Middle frontal gyrus (tissue), 1 donor: ENCODE measurements around the gene GAD1.

Source experiments
- DNase-seq: peaks from one replicate; pipeline ENCODE4 v3.0.0-alpha.2; 2015; ENCODE audit warnings: low spot score; ENCODE audit errors: extremely low spot score

GAD1 gene

DNA sequence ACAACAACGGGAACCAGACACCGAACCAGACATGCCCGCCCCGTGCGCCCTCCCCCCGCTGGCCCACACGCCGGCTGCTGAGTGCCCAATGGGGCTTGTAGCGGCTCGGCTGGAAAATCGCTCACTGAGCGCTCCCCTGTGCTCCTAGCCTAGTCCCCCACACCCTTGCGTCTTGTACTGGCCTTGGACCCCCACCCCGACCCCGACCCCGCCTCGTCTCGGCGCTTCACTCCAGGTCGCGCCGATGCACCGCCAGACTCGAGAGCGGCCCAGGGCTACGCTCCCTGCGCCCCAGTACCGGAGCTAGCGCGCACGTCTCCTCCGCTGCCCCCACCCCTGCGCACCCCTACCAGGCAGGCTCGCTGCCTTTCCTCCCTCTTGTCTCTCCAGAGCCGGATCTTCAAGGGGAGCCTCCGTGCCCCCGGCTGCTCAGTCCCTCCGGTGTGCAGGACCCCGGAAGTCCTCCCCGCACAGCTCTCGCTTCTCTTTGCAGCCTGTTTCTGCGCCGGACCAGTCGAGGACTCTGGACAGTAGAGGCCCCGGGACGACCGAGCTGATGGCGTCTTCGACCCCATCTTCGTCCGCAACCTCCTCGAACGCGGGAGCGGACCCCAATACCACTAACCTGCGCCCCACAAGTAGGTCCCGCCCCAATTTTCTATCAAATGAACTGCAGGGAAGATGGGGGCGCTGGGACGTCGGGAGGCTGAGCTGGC is 1.5 kb downstream of the GAD1 start:
- DNase-seq: no peak

DNA sequence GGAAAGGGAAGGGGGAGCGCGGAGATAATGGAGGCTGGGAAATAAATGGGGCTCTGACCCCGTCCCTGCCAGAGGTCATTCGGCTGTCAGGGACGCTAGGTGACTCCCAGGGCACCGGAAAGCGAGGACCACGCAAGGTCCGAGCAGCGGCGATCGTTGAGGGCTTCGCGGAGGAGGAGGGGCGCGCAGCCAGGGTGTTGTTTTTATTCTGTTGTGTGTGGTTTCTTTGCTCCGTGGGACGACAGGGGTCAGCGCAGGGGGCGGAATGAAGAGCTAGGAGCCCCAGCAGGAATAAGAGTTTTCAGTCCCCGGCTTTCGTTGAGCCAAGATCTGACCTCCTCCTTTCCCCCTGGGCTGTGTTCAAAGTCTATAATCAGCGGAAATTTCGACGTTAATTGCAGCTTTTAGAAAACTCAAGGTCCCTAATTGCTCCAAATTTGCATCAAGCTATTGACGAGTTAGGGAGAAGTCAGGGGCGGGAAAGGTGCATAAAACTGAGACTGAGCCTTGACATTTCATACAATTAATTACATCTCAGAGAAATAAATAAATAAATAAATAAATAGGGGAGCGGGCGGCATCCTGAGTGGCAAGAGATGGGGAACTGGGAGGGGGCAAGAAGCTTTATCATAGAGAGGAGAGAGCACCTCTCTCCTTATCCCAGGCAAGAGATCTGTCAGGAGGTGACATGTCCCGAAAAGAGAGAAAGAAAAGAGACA is 2.2 kb downstream of the GAD1 start:
- DNase-seq: no peak

DNA sequence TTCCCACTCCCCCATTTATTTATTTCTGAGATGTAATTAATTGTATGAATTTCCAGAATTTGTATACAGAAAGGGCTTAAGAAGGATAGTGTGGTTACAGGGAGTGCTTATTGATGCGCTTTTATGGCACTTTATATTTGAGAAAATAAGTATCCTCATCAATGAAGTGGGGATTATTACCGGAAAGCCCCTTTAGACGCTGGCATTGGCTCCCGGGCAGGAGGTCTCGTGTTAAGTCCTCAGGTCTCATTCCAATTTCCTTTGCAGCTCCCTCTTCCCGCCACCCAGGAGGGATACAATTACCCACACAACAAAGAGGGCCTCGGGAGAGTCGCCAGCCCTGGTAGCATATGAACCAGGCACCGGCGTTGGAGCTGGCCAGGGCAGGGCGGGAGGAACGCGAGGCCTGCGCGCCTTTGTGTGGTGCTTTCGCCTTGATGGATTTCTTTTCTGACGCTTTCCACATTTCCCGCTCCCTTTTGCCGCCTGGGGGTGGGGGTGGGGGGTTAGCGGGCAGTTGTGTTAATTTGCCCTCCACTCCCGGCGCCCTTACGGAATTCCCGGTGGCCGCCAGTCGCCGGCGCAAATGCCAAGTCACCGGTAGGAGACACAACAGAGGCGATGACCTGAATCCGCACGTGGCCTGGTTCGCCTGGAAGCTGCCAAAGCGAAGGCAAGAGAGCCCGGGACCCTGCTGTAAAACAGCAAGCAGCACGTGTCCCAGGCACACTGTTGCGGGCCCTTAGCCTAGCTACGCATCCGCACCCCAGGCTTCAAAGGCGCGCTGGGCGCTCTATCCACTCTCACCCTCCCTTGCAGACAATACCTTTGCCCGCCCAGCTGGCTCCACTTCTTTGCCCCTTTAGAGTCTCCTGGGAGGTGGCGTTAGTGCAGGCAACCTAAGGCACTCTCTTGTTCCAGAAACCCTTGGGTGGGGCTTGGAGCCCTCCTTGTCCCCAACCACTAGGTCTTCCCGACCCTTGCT is 3.3 kb downstream of the GAD1 start:
- no peak for DNase-seq

DNA sequence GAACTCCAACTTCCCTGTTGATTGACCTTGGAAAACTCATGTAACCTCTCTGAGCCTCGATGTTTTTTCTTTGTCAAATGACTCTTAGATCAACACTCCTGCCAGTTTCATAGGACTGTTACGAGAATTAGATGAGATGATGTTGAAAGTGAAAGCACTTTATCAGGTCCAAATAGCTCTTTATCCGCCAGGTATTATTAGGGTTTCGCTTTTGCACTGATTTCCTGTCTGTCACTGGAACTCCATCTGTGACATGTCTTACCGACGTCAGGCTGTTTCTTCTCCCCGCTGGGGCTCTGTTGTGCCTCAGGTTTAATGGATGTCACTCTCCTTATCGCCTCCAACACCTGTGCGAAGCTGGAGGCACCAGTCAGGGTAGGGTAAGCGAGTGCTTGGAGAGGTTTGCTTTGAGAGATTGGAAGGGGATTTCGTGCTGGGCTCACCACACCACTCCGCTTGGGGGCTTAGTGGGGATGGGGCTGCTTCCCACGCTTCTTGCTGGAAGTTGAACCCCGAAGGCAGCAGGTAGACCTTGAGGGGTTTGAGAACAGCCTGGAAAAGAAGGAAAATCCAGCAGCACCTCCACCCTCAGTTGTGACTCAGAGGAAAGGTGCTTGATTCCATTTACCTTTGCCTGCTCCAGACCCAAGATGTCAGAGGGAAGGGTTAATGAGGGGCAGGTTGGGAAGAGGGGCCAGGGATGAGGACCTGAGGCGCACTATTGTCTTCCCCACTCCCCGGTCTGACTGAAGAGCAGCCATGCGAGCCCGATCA is 4.3 kb downstream of the GAD1 start:
- DNase-seq: no peak

DNA sequence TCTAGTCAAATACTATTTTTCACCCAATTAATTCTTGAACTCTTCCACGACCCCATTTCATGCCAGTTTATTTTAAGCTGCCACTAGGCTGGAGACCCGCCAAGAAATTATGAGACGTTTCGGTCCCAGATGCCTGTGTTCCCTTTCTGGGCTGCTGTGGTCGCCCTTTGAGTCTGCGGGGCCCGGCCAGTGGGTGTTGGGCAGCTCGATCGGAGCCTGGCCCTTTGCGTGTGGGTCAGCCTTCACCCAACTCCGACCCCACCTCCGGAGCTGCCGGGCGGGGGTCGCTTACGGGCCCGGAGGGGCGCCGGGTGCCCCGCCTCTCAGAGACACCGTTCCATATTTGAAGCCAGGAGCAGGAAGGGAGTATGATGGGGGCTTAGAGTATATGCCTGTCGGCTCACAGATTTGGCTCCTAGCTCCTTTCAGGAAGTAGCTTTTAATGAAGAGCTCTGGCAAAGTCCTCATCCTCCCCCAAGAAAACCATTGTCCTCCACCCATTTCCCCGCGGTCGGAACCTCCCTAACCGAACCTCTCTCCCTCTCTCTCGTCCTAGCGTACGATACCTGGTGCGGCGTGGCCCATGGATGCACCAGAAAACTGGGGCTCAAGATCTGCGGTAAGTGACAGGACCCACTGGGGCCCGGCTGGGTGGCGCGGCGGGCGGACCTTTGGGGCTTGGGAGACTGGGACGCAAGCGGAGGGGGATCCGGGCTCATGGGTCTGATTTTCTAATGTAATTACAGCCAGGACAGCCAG is 5.0 kb downstream of the GAD1 start:
- DNase-seq: no peak

DNA sequence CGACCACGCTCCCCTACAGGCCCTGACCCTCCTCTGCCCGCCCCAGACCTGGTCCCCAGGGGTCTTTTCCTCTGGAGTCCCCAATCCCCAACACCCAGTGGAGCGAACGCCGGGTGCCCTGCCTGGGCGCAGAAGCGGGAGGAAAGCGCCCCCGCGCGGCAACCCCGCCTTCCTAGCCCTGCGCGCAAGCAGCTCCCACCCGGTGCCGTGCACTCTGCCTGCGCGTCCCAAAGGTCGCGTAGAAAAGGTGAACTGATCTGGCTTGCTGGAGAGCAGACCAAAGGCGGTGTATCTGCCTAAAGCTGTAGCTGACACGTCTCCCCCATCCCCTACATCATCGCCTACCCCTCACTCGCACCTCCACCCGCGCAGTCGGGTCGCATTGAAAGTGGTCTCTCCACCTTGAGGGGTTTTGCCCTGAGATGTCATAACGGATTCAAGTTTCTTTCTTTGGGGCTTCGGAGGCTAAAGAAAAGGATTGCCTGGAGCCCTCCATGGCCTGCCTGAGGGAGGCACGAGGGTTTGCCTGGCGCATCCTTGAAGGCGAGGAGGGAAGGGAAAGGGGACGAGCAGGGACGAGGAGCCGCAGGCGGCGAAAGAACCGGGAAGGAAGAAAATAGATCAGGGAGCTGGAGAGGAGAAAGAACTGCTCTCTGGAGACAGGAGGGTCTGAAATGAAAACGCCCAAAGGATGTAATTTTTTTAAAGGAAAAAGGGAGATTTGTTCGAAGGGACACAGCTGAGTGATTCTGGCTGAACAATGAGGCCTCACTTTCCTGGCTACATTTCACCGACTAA is 5.8 kb downstream of the GAD1 start:
- DNase-seq: no peak

DNA sequence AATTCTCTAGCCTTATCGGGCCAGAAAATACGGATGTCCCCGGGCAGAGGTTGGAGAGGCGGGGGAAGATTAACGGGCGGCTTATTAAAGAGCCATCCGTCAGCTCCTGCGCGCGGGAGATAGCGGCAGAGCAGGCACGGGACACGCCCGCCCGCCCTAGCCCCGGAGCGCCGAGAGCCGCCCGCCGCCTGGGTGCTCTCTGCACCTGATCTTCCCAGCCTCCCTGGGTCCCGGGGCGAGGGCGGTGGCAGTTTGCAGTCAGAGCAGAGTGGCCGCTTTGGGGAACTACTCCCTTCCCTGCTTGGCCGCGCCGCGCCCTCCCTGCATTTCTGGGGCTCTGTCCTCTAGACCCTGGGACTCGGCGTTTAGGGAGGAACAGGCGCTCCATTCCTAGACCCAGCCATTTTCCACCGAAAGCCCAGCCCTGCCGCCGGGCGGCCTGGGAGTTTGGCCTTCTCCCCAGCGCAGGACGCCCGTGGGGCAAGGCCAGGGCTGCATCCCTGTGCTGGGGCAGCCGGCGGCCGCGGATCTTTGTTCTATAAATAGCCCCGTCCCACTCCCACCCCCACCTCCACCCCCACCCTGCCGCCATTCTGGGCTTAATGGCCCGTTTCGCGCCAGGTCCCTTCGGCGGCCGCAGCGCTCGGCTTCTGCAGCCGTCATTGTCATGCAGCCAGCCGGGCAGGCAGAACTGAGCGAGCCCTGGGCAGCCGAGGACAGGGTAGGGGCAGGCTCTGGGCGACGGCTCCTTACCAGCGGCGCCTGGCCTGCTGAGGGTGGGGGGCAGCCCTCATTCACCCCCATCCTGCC is 6.6 kb downstream of the GAD1 start:
- DNase-seq: no peak

DNA sequence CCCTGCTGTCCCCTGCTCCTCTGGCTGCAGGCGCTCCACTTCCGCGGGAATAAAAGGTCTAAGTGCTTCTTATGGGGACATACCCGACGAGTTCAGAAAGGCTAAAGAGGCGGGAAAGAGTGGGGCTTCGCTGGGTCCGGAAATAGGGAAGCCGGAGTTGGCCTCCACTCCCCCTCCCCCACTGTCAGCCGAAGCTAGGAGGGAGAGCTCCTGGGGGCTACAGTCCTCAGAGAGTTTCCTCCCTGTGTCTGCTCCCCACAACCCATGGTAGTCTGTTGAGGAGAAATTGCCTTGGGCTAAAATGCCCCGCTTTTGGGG is 7.2 kb downstream of the GAD1 start:
- no peak for DNase-seq

DNA sequence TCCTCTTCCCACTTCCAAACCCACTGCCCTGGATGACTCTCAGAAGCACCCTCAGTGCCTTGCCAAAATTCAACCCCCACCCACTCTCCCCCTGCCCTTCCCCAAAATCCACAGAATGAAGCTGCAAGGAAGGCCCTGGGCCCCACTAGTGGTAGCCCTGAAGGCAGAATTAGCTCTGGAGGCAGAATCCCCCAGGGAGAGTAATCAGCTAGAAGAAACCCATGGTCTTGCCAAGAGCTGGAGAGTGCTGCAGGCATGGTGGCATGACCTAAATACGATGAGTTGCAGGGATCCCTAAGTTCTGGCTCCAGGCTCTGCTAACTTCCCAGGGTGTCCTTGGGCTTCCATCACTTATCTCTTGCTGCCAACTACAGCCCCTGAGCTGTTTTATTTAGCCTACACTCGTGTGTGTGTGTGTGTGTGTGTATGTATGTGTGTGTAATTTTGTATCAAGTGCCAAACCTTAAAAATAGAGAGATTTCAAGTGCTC is 7.9 kb downstream of the GAD1 start:
- DNase-seq: no peak

DNA sequence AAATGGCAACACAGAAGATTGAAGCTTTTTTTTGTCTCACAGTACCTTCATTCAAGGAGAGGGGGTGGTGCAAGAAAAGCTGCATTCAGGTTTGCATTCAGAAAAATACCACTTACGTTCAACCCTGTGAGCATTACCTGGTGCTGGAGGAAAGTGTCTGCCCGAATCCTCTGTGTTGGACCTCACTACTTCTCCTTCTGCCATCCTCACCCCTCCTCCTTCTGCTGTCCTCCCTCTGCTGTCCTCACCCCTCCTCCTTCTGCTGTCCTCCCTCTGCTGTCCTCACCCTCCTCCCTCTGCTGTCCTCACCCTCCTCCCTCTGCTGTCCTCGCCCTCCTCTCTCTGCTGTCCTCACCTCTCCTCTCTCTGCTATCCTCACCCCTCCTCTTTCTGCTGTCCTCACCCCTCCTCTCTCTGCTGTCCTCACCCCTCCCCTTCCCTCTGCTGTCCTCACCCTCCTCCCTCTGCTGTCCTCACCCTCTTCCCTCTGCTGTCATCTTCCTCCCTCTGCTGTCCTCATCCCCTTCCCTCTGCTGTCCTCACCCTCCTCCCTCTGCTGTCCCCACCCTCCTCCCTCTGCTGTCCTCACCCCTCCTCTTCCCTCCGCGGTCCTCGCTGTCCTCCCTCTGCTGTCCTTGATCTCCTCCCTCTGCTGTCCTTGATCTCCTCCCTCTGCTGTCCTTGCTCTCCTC is 11.3 kb downstream of the GAD1 start:
- DNase-seq: no peak

DNA sequence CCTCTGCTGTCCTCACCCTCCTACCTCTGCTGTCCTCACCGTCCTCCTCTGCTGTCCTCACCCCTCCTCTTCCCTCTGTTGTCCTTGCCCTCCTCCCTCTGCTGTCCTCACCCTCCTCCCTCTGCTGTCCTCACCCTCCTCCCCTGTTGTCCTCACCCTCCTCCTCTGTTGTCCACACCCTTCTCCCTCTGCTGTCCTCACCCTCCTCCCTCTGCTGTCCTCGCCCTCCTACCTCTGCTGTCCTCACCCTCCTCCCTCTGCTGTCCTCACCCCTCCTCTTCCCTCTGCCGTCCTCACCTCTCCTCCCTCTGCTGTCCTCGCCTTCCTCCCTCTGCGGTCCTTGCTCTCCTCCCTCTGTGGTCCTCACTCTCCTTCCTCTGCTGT is 11.8 kb downstream of the GAD1 start:
- DNase-seq: no peak

DNA sequence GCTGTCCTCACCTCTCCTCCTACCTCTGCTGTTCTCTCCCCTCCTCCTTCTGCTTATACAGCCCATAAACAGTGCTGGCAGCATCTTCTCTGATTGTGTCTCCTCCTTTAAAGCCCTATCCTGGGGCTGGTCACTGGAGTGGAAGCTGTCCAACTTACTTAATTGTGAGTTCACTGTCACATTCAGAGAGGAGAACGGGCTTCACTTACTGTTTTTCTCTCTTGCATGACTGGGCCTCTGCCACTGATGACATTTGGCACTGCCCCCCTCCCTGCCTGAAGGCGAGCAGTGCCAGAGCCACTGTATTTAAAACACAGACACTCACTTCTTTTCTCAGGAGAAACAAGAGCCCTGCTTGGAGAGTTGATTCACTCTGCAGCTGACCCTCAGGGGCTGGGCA is 12.3 kb downstream of the GAD1 start:
- no peak for DNase-seq

DNA sequence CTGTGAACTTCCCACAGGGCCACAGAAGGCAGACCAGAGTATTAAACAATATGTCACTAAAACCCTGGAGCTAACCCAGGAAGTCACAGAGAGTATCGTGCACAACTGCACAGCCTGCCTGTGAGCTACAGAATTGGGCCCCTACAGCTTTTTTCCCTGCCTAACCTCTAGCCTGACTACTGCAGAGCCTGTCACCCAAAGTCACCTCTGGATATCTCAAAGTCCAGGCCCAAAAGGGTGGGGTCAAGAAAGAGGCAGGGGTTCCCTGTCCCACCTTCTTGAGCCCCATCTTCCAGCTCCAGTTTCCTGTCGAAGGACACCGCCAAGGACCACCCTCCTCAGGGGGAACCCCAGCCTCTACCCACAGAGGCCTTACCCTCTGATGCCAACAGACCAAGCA is 13.5 kb downstream of the GAD1 start:
- DNase-seq: no peak

DNA sequence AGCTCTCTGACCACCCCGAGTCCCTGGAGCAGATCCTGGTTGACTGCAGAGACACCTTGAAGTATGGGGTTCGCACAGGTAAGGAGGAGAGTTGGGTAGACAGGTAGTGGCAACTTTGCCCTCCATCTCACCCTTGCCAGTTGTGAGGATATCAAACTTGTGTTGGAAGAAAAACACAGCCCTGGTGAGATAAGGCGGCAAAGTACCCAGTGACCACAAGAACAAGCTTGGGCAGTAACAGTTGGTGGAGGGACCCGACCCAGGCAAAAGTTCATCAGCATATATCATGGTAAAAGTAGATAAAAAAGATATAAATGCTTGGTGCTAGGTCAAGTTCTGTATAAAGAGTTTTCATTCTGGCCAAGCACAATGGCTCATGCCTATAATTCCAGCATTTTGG is 14.4 kb downstream of the GAD1 start:
- DNase-seq: no peak

DNA sequence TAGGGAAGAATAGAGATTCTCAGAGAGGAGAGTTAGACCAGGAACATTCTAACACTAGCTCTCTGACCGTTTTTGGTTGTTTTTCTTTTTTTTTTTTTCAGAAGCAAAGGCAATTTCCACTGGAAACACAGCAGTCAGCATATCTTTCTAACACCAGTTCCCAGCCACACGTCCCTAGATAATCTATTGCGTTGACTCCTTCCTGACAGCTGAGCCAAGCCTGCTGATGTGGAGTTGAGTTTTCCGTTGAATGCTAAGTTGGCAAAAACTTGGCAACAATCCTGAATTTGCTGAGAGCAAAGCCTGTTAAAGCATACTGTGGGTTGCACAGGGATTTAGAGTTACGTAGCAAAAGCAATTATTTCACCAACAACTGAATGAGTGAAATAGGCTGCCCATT is 19.3 kb downstream of the GAD1 start:
- no peak for DNase-seq

DNA sequence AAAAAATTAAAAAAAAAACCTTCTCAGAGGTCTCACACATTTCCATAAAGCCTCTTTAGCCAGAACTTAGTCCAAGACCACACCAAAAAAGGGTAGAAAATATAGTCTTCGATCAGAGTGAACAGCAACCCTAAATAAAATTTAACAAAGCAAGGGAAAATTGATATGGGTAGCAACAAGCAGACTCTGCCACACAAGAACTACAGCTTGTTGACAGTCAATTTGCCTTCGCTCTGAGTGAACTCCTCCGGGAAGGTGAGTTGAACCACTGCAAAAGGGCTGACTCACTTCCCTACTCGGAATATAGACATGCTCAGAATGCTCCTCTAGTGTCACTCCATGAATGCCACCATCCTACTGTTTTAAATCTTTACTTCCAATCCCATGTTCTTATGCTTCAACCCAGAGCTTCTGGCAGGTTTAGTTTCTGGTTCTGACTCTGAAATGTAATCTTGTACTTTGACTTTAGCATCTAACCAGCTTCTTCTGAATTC is 24.1 kb downstream of the GAD1 start:
- DNase-seq: no peak

DNA sequence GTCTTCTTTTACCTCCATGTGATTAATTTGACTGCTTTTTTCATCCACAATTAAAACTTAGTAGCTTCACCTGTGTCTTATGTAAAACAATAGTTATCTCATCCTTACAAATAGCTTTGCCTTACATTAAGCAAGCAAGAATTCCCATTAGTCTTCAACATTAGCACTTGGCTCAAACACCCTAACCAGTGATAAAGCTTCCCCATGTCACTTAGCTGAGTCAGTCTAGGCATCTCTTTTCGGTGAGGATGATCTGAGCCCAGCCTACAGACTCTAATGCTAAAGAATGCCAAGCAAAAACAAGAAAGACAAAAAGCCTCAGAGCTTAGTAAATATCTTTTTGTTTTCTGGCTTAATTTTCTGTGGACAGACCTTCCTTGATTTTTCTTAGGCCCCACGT is 26.1 kb downstream of the GAD1 start:
- DNase-seq: no peak

DNA sequence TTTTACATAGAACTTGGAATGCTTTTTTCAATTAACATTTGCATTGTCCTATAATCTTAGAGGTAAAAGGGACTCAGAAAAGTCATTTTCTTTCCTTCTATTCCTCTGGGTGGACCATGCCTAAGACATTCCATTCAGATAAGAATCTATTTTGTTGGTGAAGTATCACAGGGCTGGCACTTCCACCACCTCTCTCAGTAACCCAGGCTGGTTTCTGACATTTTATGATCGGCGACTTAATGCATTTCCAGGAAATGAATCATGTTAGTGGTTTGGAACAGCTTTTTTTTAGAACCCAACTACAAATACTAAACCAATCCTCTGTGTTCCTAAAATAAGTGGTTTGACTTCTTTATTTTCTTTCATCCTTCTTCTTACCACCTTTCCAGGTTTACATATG is 27.0 kb downstream of the GAD1 start:
- no peak for DNase-seq
